Keratinocyte (primary cell): ENCODE results near the gene GFAP. TPM values are rescaled to one million over a fixed set of nuclear protein-coding genes. Genes with fewer than 3 reads are reported as not detected.

Experiments
- DNase-seq: peaks from one replicate; pipeline ENCODE4 v3.0.0-alpha.2; 2011; ENCODE audit warnings: low read depth, missing footprints, low spot score
- FAIRE-seq: peaks from 2 replicates; lab custom pipeline; 2011; peaks lifted over from hg19 to GRCh38; lab: Jason Lieb, UNC
- H2AFZ ChIP-seq: 2 replicates; pipeline ENCODE4 v1.6.0; 2012; ENCODE audit warnings: low read length, control low read depth, inconsistent platforms; ENCODE audit not compliant: control insufficient read depth
- H3K27ac ChIP-seq: 2 replicates; pipeline ENCODE4 v1.5.1; 2011; ENCODE audit warnings: low read length; ENCODE audit not compliant: control insufficient read depth, insufficient read depth
- H3K27me3 ChIP-seq: 3 replicates; pipeline ENCODE4 v1.6.0; 2011; ENCODE audit warnings: low read length; ENCODE audit not compliant: control insufficient read depth, insufficient read depth; ENCODE audit errors: extremely low read depth
- H3K36me3 ChIP-seq, 2 experiments: 2 replicates in 1 of 2; 3 replicates in 1 of 2; pipeline ENCODE4 v1.5.1; 2011; ENCODE audit warnings: low read length in 2 of 2, mild to moderate bottlenecking in 1 of 2; ENCODE audit not compliant: control insufficient read depth in 2 of 2, insufficient read depth in 2 of 2; ENCODE audit errors: extremely low read depth in 1 of 2
- H3K4me1 ChIP-seq: 3 replicates; pipeline ENCODE4 v1.5.1; 2011; ENCODE audit warnings: low read length; ENCODE audit not compliant: control insufficient read depth, insufficient read depth; ENCODE audit errors: extremely low read depth
- H3K4me2 ChIP-seq: 3 replicates; pipeline ENCODE4 v1.6.0; 2011; ENCODE audit warnings: low read depth, low read length; ENCODE audit not compliant: control insufficient read depth, insufficient read depth; ENCODE audit errors: extremely low read depth
- H3K4me3 ChIP-seq, 3 experiments: fragments of 200-600 bp in 1 of 3; sonication (generic) in 1 of 3; 2 replicates in 2 of 3; 3 replicates in 1 of 3; pipeline ENCODE4 v1.5.1; 2011 to 2016; ENCODE audit warnings: low read length in 3 of 3, mild to moderate bottlenecking in 3 of 3, control low read depth in 2 of 3, inconsistent platforms in 1 of 3, low read depth in 1 of 3, mixed read lengths in 1 of 3, mixed run types in 1 of 3, moderate library complexity in 1 of 3; ENCODE audit not compliant: control insufficient read depth in 2 of 3, insufficient read depth in 2 of 3; ENCODE audit errors: extremely low read depth in 1 of 3
- H3K79me2 ChIP-seq: 2 replicates; pipeline ENCODE4 v1.6.0; 2012; ENCODE audit warnings: low read length; ENCODE audit not compliant: control insufficient read depth, insufficient read depth
- H3K9ac ChIP-seq: 3 replicates; pipeline ENCODE4 v1.6.0; 2011; ENCODE audit warnings: low read length; ENCODE audit not compliant: control insufficient read depth, insufficient read depth; ENCODE audit errors: extremely low read depth
- H3K9me1 ChIP-seq: 3 replicates; pipeline ENCODE4 v1.6.0; 2011; ENCODE audit warnings: low read length; ENCODE audit not compliant: control insufficient read depth, insufficient read depth; ENCODE audit errors: extremely low read depth
- H3K9me3 ChIP-seq: 2 replicates; pipeline ENCODE4 v1.5.1; 2012; ENCODE audit warnings: low read depth, low read length; ENCODE audit not compliant: control insufficient read depth
- H4K20me1 ChIP-seq: 3 replicates; pipeline ENCODE4 v1.6.0; 2011; ENCODE audit warnings: low read length; ENCODE audit not compliant: control insufficient read depth, insufficient read depth; ENCODE audit errors: extremely low read depth
- EZH2 ChIP-seq: IDR thresholded peaks from one replicate; pipeline ENCODE4 v1.6.1; 2012; ENCODE audit warnings: inconsistent platforms, mild to moderate bottlenecking, low read length, moderate library complexity
- dilution Hi-C: fragments of 300-500 bp; cut with MboI; formaldehyde crosslinking; loops from one replicate; pipeline ENCODE4 v1.7.0; 2020; ENCODE audit warnings: low sequenced_read_pairs; ENCODE audit not compliant: extremely low pct_ligation_motif_present
- polyA plus RNA-seq, 5 experiments: library from polyadenylated mRNA; depleted of rRNA in 3 of 5; stranded (reverse) in 3 of 5; stranded (forward) in 1 of 5; unstranded in 1 of 5; fragments of >200 nt; gene quantifications; 1 replicate in 1 of 5; 2 replicates in 3 of 5; 3 replicates in 1 of 5; pipeline versions ENCODE4 v1.2.1 to v1.2.3, GENCODE V29; 2011 to 2012; ENCODE audit warnings: missing spikeins in 2 of 5, low read depth in 1 of 5, low replicate concordance in 1 of 5
- TF ChIP-seq, protein P1 (sequence below), 3 experiments: IDR thresholded peaks in 1 of 3; conservative IDR thresholded peaks in 1 of 3; optimal IDR thresholded peaks in 1 of 3; 2 replicates in 2 of 3; 3 replicates in 1 of 3; pipeline versions ENCODE3 to v1.5.1; 2011; ENCODE audit warnings: low read length in 3 of 3, mild to moderate bottlenecking in 3 of 3, moderate library complexity in 2 of 3, control low read depth in 1 of 3, inconsistent platforms in 1 of 3; ENCODE audit not compliant: insufficient read depth in 2 of 3; ENCODE audit errors: extremely low read depth in 1 of 3

Gene GFAP
- polyA plus RNA-seq, 1 donor (not counting 4 experiments of a cell fraction or from before 2014, with no cell fraction given), result 0.14 TPM

DNA sequence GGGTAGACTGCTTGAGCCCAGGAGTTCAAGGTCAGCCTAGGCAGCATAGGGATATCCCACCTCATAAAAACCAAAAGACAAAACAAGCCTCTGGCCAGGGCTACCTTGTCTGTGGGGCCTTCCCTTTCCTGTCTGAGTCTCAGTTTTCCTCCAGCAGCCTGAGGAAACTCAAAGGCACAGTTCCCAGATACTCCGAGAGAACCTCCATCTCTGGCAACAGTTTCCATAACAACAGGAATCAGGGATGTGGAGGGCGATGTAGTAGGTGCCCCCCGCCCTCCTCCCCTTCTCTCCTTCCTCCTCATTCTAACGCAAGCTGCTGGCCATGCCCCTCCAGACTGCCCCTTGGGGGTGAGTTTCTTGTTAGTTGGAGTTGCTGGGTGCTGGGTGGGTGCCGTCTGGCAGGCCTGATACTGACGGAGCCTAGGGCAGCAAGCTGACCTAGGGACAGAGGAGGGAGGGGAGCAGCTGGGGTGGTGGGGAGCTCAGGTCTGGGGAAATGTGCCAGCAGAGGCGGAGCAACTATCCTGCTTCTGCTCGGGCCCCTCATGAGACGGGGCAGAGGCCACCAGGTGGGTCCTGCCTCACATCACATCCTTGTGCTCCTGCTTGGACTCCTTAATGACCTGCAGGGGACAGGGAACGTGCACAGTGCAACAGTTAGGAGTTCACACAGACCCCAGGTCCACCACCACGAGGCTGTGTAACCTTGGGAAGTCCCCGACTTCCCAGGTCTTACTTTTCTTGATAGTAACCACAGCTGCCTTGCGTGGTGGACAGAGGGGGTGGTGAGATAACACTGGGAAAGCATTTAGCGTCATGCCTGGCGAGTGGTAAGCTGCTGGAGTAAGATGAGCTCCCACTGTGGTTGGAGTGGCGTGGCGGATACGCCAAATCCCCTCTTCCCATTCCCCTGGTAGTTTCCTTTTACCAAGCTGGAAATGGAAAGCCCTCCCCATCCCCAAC, 8.3 kb downstream of the GFAP start:
- Histone ChIP-seq H3K27me3 (no peaks in the 10 kb centered on the region), H3K36me3 (no peaks in the 10 kb centered on the region), H3K4me1 (peaks cover 38% of the 10 kb centered on the region), H3K4me3 (no peak overlapping the region), H3K4me2 (no peak overlapping the region), H3K9me3 (no peaks in the 10 kb centered on the region), H3K79me2 (no peaks in the 10 kb centered on the region), H3K9ac (no peak overlapping the region), H3K9me1 (no peaks in the 10 kb centered on the region), H4K20me1 (no peaks in the 10 kb centered on the region), H3K27ac (no peak overlapping the region), H2AFZ (no peak overlapping the region)
- dilution Hi-C loops, result loop anchor here (25.0 kb wide), 1 partner anchor 105 kb away; no protein-coding TSS in a partner anchor
- no peak for TF ChIP-seq EZH2
- TF ChIP-seq, protein P1, sequence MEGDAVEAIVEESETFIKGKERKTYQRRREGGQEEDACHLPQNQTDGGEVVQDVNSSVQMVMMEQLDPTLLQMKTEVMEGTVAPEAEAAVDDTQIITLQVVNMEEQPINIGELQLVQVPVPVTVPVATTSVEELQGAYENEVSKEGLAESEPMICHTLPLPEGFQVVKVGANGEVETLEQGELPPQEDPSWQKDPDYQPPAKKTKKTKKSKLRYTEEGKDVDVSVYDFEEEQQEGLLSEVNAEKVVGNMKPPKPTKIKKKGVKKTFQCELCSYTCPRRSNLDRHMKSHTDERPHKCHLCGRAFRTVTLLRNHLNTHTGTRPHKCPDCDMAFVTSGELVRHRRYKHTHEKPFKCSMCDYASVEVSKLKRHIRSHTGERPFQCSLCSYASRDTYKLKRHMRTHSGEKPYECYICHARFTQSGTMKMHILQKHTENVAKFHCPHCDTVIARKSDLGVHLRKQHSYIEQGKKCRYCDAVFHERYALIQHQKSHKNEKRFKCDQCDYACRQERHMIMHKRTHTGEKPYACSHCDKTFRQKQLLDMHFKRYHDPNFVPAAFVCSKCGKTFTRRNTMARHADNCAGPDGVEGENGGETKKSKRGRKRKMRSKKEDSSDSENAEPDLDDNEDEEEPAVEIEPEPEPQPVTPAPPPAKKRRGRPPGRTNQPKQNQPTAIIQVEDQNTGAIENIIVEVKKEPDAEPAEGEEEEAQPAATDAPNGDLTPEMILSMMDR (optimal IDR thresholded peaks at IDR 0.05 in 1 of 3, IDR thresholded peaks at IDR 0.05 in 1 of 3, conservative IDR thresholded peaks at IDR 0.05 in 1 of 3; ENCODE audit: extremely low read depth in 1 of 3, insufficient read depth in 2 of 3, low read length in 3 of 3), result no peak
- FAIRE-seq (no peak), DNase-seq (no peak)

DNA sequence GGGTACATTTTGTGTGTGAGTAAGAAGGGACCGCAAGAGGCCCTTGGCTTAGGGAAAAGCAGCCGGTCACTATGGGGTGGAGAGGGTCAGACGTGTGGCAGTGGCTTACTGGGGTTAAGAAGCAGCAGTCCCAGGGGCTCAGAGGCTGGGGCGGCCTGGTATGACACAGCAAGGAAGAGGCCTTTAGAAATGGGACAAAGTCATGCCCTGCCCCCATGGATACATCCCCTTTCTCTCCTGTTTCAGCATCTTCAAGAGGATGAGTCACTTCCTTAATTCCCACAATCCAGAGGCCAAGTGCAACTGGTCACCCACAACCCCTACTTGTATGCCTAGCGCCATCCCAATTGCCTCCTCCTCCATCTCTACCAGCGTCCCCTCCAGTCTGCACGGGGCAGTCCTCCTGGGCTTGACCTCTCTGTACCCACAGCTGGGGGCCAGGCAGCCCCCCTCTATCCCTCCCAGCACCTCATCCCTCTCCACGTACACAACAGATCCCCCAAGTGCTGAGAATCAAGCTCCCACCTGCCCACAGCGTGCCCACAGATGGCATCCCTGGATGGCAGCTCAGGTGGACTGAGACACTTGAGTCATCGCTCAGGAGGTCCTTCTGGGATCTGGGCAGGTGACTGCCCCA, 9.2 kb downstream of the GFAP start:
- H3K79me2 ChIP-seq, result no peaks in the 10 kb centered on the region
- peak; percentile 76 for DNase-seq
- TF ChIP-seq, protein P1 (optimal IDR thresholded peaks at IDR 0.05 in 1 of 3, IDR thresholded peaks at IDR 0.05 in 1 of 3, conservative IDR thresholded peaks at IDR 0.05 in 1 of 3; ENCODE audit: extremely low read depth in 1 of 3, insufficient read depth in 2 of 3, low read length in 3 of 3), result no peak
- TF ChIP-seq EZH2, result no peak
- no peaks in the 10 kb centered on the region for H4K20me1 ChIP-seq
- no peaks in the 10 kb centered on the region for H3K9me1 ChIP-seq
- peak overlapping the region; percentile 29 for H3K4me2 ChIP-seq
- H3K9ac ChIP-seq, result no peak overlapping the region
- no peaks in the 10 kb centered on the region for H3K36me3 ChIP-seq
- H3K4me3 ChIP-seq, result no peak overlapping the region
- dilution Hi-C loops, result loop anchor here (25.0 kb wide), 1 partner anchor 106 kb away; no protein-coding TSS in a partner anchor
- peak overlapping the region; percentile 48 for H3K27ac ChIP-seq
- H2AFZ ChIP-seq, result no peak overlapping the region
- H3K4me1 ChIP-seq, result peaks cover 34% of the 10 kb centered on the region
- FAIRE-seq, result peak; percentile 93
- H3K27me3 ChIP-seq, result no peaks in the 10 kb centered on the region
- H3K9me3 ChIP-seq, result no peaks in the 10 kb centered on the region
